Smooth muscle cell of the brain vasculature (primary cell): ENCODE measurements around the gene GJA4.

Experiments
- DNase-seq: peaks from one replicate; pipeline ENCODE4 v3.0.0-alpha.2; 2012; ENCODE audit warnings: low read depth, low spot score

GJA4 gene

GRCh38 chr1:34831721-34832246 lies 39.0 kb downstream of the GJA4 start:
- no peak for DNase-seq

DNA sequence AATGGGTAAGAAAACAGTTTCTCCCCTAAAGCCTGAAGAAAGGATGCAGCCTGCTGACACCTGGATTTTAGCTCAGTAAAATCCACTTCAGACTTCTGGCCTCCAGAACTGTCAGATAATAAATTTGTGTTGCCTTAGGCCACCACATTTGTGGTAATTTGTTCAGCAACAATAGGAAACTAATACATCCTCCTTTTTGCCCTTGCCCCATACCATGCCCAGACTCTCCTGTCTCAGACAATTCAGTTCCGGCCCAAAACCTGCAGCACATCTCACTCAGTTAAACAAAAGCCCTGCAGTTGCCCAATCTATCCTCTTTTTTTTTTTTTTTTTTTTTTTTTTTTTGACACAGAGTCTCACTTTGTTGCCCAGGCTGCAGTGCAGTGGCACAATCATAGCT lies 40.9 kb downstream of the GJA4 start:
- DNase-seq: no peak

GRCh38 chr1:34839526-34840305 lies 46.9 kb downstream of the GJA4 start:
- DNase-seq: no peak

- no peak for DNase-seq
Measured at GRCh38 chr1:34840426-34840825, 47.6 kb downstream of the GJA4 start.

DNA sequence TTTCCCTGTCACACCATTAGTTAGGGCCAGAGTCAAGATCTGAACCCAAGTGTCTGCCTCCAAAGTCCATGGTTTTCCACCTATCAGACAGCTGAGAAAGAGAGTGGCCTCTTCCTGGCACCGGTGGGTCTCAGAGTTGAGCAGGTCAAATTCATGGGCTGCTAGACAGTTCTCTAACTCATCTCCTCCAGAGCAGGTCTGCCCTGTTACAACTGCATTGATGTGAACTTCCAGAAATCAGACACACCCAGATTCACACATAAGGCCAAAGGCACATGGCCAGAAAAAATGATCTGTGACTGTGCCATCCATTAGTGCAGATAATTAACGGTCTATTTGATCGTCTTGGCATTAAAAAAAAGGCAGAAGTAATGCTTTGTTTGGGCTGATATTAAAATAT lies 49.3 kb downstream of the GJA4 start:
- DNase-seq: no peak

DNA sequence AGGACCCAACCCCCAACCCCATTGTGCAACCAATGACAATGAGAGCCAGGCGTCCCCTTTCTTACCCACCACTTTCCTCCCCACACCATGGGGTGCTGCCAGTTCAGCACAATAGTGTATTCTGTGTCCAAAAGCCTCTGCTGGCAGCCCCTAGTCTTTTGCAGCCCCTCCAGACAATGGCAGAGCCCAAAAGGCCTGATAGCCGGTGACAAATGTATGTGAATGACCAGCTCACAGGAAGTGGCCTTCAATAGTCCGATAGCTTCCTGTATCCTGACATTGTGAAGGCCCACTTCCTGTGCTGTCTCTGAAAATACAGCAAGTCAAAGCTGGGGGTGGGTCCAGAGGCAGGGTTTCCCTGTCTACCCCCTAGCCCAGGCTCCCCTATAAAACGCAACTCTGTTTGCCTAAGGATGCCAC lies 50.2 kb downstream of the GJA4 start:
- no peak for DNase-seq

GRCh38 chr1:34843392-34844251 lies 50.8 kb downstream of the GJA4 start:
- DNase-seq: no peak

DNA sequence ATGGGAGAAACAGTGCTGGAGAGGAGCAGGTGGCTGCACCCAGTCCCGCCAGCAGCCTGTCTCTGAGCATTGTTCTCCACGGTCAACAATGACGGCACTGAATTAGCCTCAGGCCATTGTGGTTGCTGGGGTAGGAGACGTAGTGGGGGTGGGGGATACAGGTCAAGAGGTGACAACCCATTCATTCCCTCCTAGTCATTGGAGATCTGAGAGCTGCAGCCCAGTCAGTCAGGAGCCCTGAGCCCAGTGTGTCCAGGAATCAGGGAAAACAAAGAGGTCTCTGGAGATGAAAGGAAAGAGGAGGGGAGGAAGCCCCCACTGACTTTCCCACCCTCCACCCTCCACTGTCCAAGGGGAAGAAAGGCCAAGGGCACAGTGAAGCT lies 51.4 kb downstream of the GJA4 start:
- no peak for DNase-seq
